Right atrium auricular region (tissue), 2 donors: Measurements from ENCODE around the gene RGS9. TPM values are rescaled to one million over a fixed set of nuclear protein-coding genes. Genes with fewer than 3 reads are reported as not detected.
A peak's percentile ranks its signal among the peaks of the same experiment; 100 is the strongest.

Experiments
- DNase-seq: peaks from one replicate; pipeline ENCODE4 v3.0.0-alpha.2; 2019; ENCODE audit warnings: low spot score
- H3K27ac ChIP-seq, 2 donors: fragments of 200-600 bp; sonication (generic); 1 replicate in 1 of 2; 2 replicates in 1 of 2; pipeline ENCODE4 v1.5.1; 2016 to 2019
- H3K27me3 ChIP-seq, 2 donors: fragments of 200-600 bp; sonication (generic); one replicate each; pipeline versions ENCODE4 v1.5.1 to v1.6.0; 2017 to 2019
- H3K36me3 ChIP-seq: fragments of 200-600 bp; sonication (generic); one replicate; pipeline ENCODE4 v1.5.1; 2016
- H3K4me1 ChIP-seq, 2 donors: fragments of 200-600 bp; sonication (generic); one replicate each; pipeline versions ENCODE4 v1.5.1 to v1.6.0; 2017 to 2019
- H3K4me3 ChIP-seq, 2 donors: fragments of 200-600 bp; sonication (generic); 1 replicate in 1 of 2; 2 replicates in 1 of 2; pipeline ENCODE4 v1.5.1; 2017 to 2019; ENCODE audit warnings: mild to moderate bottlenecking in 1 of 2, moderate library complexity in 1 of 2
- H3K9me3 ChIP-seq, 2 donors: fragments of 200-600 bp; sonication (generic); one replicate each; pipeline ENCODE4 v1.5.1; 2019
- CTCF ChIP-seq, 2 donors: fragments of 200-600 bp; sonication (generic); IDR thresholded peaks; one replicate each; pipeline ENCODE4 v1.5.1; 2019; ENCODE audit warnings: antibody characterized with exemption in 2 of 2
- total RNA-seq, 2 donors: library from RNA; depleted of rRNA; stranded (reverse); fragments of >200 nt; gene quantifications; one replicate each; pipeline ENCODE4 v1.1.0, GENCODE V29; 2016

The RGS9 gene
- total RNA-seq, 2 donors from 2014 or later, result 2.3 to 6.9 TPM

- no peak for TF ChIP-seq CTCF (IDR thresholded peaks at IDR 0.05)
- Histone ChIP-seq H3K27me3 (no peaks in the 10 kb centered on the region), H3K27ac (no peak overlapping the region), H3K9me3 (no peaks in the 10 kb centered on the region), H3K4me1 (no peaks in the 10 kb centered on the region), H3K4me3 (no peak overlapping the region), H3K36me3 (no peaks in the 10 kb centered on the region)
- DNase-seq, result no peak
Observed at GRCh38 chr17:65163990-65164495, 26.9 kb downstream of the RGS9 start.

GRCh38 chr17:65166787-65167186 is 29.6 kb downstream of the RGS9 start:
- Histone ChIP-seq H3K4me1 (peaks cover 0 to 13% of the 10 kb centered on the region in 2 donors), H3K9me3 (no peaks in the 10 kb centered on the region), H3K27ac (no peak overlapping the region), H3K27me3 (no peaks in the 10 kb centered on the region), H3K4me3 (no peak overlapping the region), H3K36me3 (no peaks in the 10 kb centered on the region)
- no peak for DNase-seq
- no peak for TF ChIP-seq CTCF (IDR thresholded peaks at IDR 0.05)

- H3K4me1 ChIP-seq, result peaks cover 0 to 13% of the 10 kb centered on the region in 2 donors
- DNase-seq, result no peak
- no peak overlapping the region for H3K27ac ChIP-seq
- H3K27me3 ChIP-seq, result no peaks in the 10 kb centered on the region
- TF ChIP-seq CTCF (IDR thresholded peaks at IDR 0.05), result no peak
- no peaks in the 10 kb centered on the region for H3K9me3 ChIP-seq
- H3K4me3 ChIP-seq, result no peak overlapping the region
- H3K36me3 ChIP-seq, result no peaks in the 10 kb centered on the region
Observed at GRCh38 chr17:65167566-65167965, 30.4 kb downstream of the RGS9 start.

GRCh38 chr17:65169691-65170090 is 32.5 kb downstream of the RGS9 start:
- Histone ChIP-seq H3K27ac (no peak overlapping the region), H3K4me3 (no peak overlapping the region), H3K27me3 (no peaks in the 10 kb centered on the region), H3K4me1 (peaks cover 0 to 20% of the 10 kb centered on the region in 2 donors), H3K9me3 (no peaks in the 10 kb centered on the region), H3K36me3 (no peaks in the 10 kb centered on the region)
- no peak for TF ChIP-seq CTCF (IDR thresholded peaks at IDR 0.05)
- no peak for DNase-seq

GRCh38 chr17:65170839-65171238 is 33.7 kb downstream of the RGS9 start:
- no peaks in the 10 kb centered on the region for H3K36me3 ChIP-seq
- peak; percentile 65 for DNase-seq
- no peaks in the 10 kb centered on the region for H3K9me3 ChIP-seq
- no peak for TF ChIP-seq CTCF (IDR thresholded peaks at IDR 0.05)
- no peak overlapping the region for H3K27ac ChIP-seq
- H3K27me3 ChIP-seq, result no peaks in the 10 kb centered on the region
- H3K4me3 ChIP-seq, result no peak overlapping the region
- peaks cover 0 to 20% of the 10 kb centered on the region in 2 donors for H3K4me1 ChIP-seq

- Histone ChIP-seq H3K4me1 (peaks cover 0 to 20% of the 10 kb centered on the region in 2 donors), H3K36me3 (no peaks in the 10 kb centered on the region), H3K27ac (no peak overlapping the region), H3K27me3 (no peaks in the 10 kb centered on the region), H3K9me3 (no peaks in the 10 kb centered on the region), H3K4me3 (no peak overlapping the region)
- no peak for TF ChIP-seq CTCF (IDR thresholded peaks at IDR 0.05)
- no peak for DNase-seq
Observed at GRCh38 chr17:65171752-65172151, 34.6 kb downstream of the RGS9 start.
